RCC 7860 (cell line): ENCODE results near the gene PPP2R3C.
"Not testable (repeated sequence)": the region's sequence is repeated elsewhere in the genome, so short reads cannot be mapped to it uniquely, and the experiment has no call there.

Experiments used
- DNase-seq: peaks from one replicate; pipeline ENCODE4 v3.0.0-alpha.2; 2015; ENCODE audit warnings: low spot score
- FAIRE-seq: peaks from 2 replicates; lab custom pipeline; 2012; peaks lifted over from hg19 to GRCh38; lab: Jason Lieb, UNC

The PPP2R3C gene

DNA sequence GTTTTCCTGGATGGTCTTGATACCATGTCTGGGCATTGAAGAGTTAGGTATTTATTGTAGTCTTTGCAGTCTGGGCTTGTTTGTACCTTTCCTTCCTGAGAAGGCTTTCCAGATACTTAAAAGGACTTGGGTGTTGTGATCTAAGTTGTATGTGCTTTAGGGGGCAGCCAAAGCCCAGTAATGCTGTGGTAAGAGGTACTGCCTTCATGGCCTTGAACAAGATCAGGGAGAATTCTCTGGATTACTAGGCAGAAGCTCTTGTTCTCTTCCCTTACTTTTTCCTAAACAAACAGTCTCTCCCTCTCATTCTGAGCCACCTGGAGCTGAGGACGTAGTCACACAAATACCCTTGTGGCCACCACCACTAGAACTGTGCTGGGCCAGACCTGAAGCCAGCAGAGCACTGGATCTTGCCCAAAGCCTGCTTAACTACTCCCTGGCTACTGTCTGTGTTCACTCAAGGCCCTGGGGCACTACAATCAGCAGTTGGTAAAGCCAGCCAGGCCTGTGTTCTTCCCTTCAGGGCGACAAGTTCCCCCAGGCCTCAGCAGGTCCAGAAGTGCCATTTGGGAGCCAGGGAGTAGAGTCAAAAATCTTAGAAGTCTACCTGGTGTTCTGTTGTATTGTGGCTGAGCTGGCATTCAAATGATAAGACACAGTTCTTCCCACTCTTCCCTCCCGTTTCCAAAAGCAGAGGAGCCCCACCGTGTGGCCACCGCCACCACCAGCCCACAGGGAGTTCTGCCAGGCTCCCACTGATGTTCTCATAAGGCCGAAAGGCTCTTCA lies 11.9 kb upstream of the PPP2R3C start:
- FAIRE-seq (no peak), DNase-seq (no peak)

DNA sequence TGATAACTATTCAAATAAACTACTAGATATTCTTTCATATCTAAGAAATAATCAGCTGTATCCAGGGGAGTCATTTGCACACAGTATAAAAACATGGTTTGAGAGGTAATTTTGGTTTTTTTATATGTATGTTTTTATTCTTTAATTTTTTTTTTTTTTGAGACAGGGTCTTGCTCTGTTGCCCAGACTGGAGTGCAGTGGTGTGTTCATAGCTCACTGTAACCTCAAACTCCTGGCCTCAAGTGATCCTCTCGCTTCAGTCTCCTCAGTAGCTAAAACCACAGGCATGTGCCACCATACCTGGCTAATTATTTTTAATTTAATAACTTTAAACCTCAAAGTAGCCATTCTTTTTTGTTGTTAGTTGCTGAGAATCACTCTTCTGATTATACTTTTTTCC lies 2.3 kb upstream of the PPP2R3C start:
- FAIRE-seq: no peak
- DNase-seq: no peak

GRCh38 chr14:35123388-35123703 lies 1.6 kb upstream of the PPP2R3C start:
- no peak for DNase-seq
- no peak for FAIRE-seq

GRCh38 chr14:35122696-35123387 lies 1.1 kb upstream of the PPP2R3C start:
- DNase-seq: no peak

GRCh38 chr14:35121026-35121886 lies 534 bp downstream of the PPP2R3C start:
- FAIRE-seq: peak; percentile 44
- DNase-seq: no peak

More at GRCh38 chr14:35122696-35123387, 1.1 kb upstream of the PPP2R3C start:
- FAIRE-seq: no peak

DNA sequence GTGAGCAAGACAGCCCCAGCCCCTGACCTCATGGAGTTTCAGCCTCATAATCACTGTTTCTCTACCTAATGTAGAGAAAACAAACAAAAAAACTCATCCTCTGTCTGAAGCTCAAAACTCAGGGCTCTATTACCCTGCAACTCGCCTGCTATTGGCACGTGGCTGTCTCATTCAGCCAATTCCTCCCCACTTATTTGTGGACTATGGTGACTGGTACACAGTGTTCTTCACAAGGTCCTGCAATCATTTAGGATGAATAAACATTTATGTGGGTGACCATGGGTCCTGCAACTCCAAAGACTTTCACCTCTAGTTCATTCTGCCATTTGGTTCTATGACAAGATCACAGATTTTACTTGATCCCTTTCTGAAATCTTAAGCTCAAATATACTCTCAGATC lies 4.7 kb downstream of the PPP2R3C start:
- no peak for FAIRE-seq
- DNase-seq: no peak

DNA sequence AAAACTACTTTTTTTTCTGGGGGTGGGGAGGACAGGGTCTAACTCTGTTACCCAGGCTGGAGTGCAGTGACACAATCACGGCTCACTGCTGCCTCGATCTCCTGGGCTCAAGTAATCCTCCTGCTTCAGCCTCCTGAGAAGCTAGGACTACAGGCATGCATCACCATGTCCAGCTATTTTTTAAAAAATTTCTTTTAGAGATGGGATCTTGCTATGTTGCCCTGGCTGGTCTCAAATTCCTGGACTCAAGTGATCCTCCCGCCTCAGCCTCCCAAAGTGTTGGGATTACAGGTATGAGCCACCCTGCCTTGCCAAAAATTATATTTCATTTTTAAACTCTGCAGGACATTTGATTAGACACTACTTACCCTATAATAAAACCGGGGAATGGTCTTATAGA lies 5.5 kb downstream of the PPP2R3C start:
- no peak for FAIRE-seq

GRCh38 chr14:35114036-35114435 lies 7.8 kb downstream of the PPP2R3C start:
- DNase-seq (no peak), FAIRE-seq (no peak)

More for the DNA sequence above, 5.5 kb downstream of the PPP2R3C start:
- no peak for DNase-seq

GRCh38 chr14:35113308-35113950 lies 8.4 kb downstream of the PPP2R3C start:
- FAIRE-seq (no peak), DNase-seq (no peak)

- DNase-seq (no peak), FAIRE-seq (no peak)
Measured at GRCh38 chr14:35112641-35113040, 9.1 kb downstream of the PPP2R3C start.

DNA sequence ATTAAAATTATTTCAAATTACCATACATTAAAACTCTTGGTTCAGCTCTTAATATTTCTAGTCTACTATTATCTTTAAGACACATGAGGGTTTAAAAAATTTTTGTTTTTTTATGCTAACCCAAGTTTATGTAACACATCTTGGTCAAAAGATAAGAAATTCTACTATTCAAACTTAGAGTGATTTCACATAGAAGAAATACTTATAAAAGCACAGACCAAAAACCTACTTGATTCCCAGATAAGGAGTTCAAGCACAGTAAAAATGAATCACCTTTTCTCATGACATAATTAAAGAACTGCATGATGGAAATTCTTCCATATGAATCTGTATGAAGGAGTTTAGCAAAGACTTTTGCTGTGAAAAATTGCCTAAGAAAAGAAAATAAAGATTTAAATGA lies 13.9 kb downstream of the PPP2R3C start:
- FAIRE-seq (no peak), DNase-seq (no peak)

GRCh38 chr14:35094645-35095044 lies 27.1 kb downstream of the PPP2R3C start:
- not testable (repeated sequence) for DNase-seq, FAIRE-seq

- FAIRE-seq (no peak), DNase-seq (no peak)
Measured at GRCh38 chr14:35088514-35088913, 33.3 kb downstream of the PPP2R3C start.

DNA sequence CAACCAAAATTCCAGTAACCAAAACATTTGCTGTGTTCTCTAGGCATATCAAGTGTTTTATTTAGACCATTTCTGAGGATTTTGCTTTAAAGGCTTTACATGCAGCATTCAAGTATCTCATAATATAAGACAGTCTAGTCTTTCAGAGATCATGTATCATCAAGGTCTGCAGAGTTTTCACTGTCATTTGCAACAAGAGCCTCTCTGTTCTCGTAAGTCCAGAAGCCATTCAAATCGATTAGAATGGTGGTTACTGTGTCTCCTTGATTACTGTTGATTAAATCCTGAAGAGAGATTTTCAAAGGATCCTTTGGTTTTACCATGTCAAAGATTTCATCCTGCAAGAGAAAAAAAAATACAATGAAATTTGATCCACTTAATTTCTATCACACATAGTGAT lies 36.3 kb downstream of the PPP2R3C start:
- FAIRE-seq (no peak), DNase-seq (no peak)

DNA sequence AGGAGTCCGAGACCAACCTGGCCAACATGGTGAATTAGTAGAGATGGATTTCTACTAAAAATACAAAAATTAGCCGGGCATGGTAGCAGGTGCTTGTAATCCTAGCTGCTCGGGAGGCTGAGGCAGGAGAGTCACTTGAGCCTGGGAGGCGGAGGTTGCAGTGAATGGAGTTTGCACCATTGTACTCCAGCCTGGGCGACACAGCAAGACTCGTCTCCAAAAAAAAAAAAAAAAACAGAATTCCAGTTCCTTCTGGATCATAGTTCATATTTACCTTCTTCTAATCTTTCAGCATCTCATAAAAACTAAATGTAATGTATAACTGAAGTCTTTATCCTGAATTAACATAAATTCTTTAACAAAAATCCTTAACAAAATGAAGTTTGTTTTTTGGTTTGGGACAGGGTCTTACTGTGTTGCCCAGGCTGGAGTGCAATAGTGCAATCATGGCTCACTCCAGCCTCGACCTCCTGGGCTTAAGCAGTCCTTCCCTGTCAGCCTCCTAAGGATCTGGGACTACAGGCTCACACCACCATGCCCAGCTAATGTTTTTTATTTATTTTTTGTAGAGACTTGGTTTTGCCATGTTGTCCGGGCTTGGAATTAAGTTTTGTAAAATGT lies 38.1 kb downstream of the PPP2R3C start:
- FAIRE-seq (no peak), DNase-seq (no peak)

DNA sequence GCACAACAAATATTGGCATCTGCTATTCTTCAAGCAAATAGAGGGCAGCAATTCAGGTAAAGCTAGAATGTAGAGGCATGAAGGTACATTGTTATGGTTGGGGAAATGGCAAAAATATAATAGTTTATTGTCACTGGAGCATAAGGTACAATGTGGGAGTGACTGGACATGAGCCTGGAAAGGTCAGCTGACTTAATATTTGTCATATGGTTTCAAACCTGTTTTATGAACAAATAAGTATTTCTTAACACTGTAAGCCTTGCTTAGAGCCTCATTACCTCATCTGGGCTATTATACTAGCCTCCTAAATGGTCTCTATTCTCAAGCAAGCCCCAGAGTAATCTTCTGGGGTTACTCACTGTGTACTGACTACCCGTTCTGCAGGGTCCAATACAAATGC lies 42.0 kb downstream of the PPP2R3C start:
- DNase-seq: no peak
- no peak for FAIRE-seq

GRCh38 chr14:35078082-35078481 lies 43.7 kb downstream of the PPP2R3C start:
- FAIRE-seq: no peak

DNA sequence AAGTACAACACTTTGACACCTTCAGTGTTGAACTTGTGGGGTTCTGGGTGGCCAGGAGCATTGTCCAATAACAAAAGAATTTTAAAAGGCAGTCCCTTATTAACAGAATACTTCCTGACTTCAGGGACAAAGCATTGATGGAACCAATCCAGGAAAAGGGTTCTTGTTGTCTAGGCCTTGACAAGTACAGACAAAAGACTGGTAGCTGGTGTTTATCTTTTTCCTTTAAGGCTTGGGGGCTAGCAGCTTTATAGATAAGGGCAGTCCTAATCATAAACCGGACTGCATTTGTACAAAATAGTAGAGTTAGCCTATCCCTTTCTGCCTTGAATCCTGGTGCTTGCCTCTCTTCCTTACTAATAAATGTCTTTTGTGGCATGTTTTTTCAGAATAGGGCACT lies 48.3 kb downstream of the PPP2R3C start:
- no peak for FAIRE-seq
- no peak for DNase-seq

More at GRCh38 chr14:35078082-35078481, 43.7 kb downstream of the PPP2R3C start:
- no peak for DNase-seq

GRCh38 chr14:35072226-35072625 lies 49.6 kb downstream of the PPP2R3C start:
- FAIRE-seq (no peak), DNase-seq (no peak)

DNA sequence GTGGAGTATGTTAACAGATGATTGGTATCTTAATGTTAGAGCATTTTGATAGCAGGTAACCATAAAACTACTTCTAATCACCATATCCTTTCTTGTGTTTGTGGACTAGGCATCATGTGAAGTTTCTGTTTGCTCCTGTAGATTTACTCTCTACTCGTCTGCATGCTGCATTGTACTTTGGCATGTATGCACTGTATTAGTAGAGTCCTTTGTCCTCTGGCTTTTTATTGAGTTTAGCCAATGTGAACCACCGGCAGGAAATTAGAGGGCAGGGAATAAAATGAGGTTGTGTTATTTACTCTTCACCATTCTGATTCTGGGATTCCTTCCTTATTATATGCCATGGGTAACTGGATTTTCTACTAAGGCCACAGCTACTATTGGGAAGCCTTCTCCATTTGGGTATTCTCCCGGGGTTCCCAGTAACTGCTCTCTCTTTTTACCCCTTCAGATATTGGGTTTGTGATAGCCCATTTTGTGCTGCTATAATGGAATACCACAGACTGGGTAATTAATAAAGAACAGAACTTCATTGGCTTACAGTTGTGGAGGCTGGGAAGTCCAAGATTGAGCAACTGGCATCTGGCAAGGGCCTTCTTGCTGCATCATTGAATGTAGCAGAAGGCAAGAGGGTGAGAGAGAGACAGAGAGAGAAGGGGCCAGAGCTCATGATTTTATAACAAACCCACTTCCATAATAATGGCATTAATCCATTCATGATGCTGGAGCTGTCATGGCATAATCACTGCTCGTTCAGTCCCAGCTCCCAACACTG lies 53.4 kb downstream of the PPP2R3C start:
- DNase-seq (no peak), FAIRE-seq (no peak)
